NCI-H2081 treated with DMSO at 0.1 percent for 48 hours (cell line): Measurements from ENCODE around the gene ADH1B.
"Not testable (repeated sequence)": the region's sequence is repeated elsewhere in the genome, so short reads cannot be mapped to it uniquely, and the experiment has no call there.

Source experiments
- DNase-seq: peaks from one replicate; lab custom pipeline; 2025; lab: John Stamatoyannopoulos, UW

ADH1B gene

GRCh38 chr4:99321241-99322191, at the start of gene ADH1B:
Gene ADH1B, minus strand, starts transcription at chr4:99321401. Its CDS starts 70 bp downstream, at chr4:99321331.
- DNase-seq = no peak

- not testable (repeated sequence) for DNase-seq
Observed at GRCh38 chr4:99367817-99368216, 46.6 kb upstream of the ADH1B start.

- no peak for DNase-seq
Observed at GRCh38 chr4:99366491-99366890, 45.3 kb upstream of the ADH1B start.

- DNase-seq = no peak
Observed at GRCh38 chr4:99362768-99363167, 41.6 kb upstream of the ADH1B start.

GRCh38 chr4:99361899-99362275, 40.7 kb upstream of the ADH1B start:
- DNase-seq = no peak

- DNase-seq = no peak
Observed at GRCh38 chr4:99361268-99361898, 40.2 kb upstream of the ADH1B start.

- no peak for DNase-seq
Observed at GRCh38 chr4:99359480-99360204, 38.4 kb upstream of the ADH1B start.

GRCh38 chr4:99357948-99358347, 36.7 kb upstream of the ADH1B start:
- no peak for DNase-seq

GRCh38 chr4:99356992-99357391, 35.8 kb upstream of the ADH1B start:
- no peak for DNase-seq

- not testable (repeated sequence) for DNase-seq
Observed at GRCh38 chr4:99356149-99356548, 34.9 kb upstream of the ADH1B start.

GRCh38 chr4:99352602-99353537, 31.7 kb upstream of the ADH1B start, which contains the start of gene ADH1C:
Gene ADH1C, minus strand, starts transcription at chr4:99352746. Its CDS starts 71 bp downstream, at chr4:99352675.
- DNase-seq = no peak

GRCh38 chr4:99351487-99351886, 30.3 kb upstream of the ADH1B start:
- DNase-seq = no peak

GRCh38 chr4:99349338-99349737, 28.1 kb upstream of the ADH1B start:
- no peak for DNase-seq

GRCh38 chr4:99342624-99343023, 21.4 kb upstream of the ADH1B start:
- not testable (repeated sequence) for DNase-seq

GRCh38 chr4:99341426-99341825, 20.2 kb upstream of the ADH1B start:
- DNase-seq = no peak

- no peak for DNase-seq
Observed at GRCh38 chr4:99339172-99339571, 18.0 kb upstream of the ADH1B start.

GRCh38 chr4:99336553-99336952, 15.4 kb upstream of the ADH1B start:
- no peak for DNase-seq

GRCh38 chr4:99334880-99335279, 13.7 kb upstream of the ADH1B start:
- DNase-seq = no peak

GRCh38 chr4:99330648-99331047, 9.4 kb upstream of the ADH1B start:
- no peak for DNase-seq

- no peak for DNase-seq
Observed at GRCh38 chr4:99329876-99330275, 8.7 kb upstream of the ADH1B start.

- no peak for DNase-seq
Observed at GRCh38 chr4:99324979-99325378, 3.8 kb upstream of the ADH1B start.
